Lung (tissue), 12 donors: ENCODE measurements around the gene ARID1B. TPM values are rescaled to one million over a fixed set of nuclear protein-coding genes. Genes with fewer than 3 reads are reported as not detected.
A peak's percentile ranks its signal among the peaks of the same experiment; 100 is the strongest.

ENCODE experiments used
- ATAC-seq: fragments of 200-7000 bp; cut with Tn5 transposase; one replicate; pipeline ENCODE4 v1.9.1; 2020; ENCODE audit warnings: moderate number of reproducible peaks; ENCODE audit not compliant: insufficient read depth, low FRiP score
- DNase-seq, 3 donors: peaks; one replicate each; pipeline ENCODE4 v3.0.0-alpha.2; 2013 to 2017
- H3K27ac ChIP-seq, 2 donors: one replicate each; pipeline ENCODE4 v1.5.1; 2013; ENCODE audit warnings: mild to moderate bottlenecking in 2 of 2, moderate library complexity in 2 of 2, control low read depth in 1 of 2, inconsistent platforms in 1 of 2, low read depth in 1 of 2, low read length in 1 of 2
- H3K27me3 ChIP-seq, 3 donors: one replicate each; pipeline ENCODE4 v1.5.1; 2013; ENCODE audit warnings: low read length in 2 of 3; ENCODE audit not compliant: control insufficient read depth in 3 of 3, insufficient read depth in 3 of 3
- H3K36me3 ChIP-seq, 4 donors: one replicate each; pipeline ENCODE4 v1.5.1; 2013; ENCODE audit warnings: low read length in 4 of 4, mild to moderate bottlenecking in 1 of 4, moderate library complexity in 1 of 4; ENCODE audit not compliant: control insufficient read depth in 4 of 4, insufficient read depth in 4 of 4
- H3K4me1 ChIP-seq, 5 donors: one replicate each; pipeline ENCODE4 v1.5.1; 2013; ENCODE audit warnings: low read length in 5 of 5, mild to moderate bottlenecking in 2 of 5, moderate library complexity in 1 of 5; ENCODE audit not compliant: control insufficient read depth in 5 of 5, insufficient read depth in 5 of 5
- H3K4me3 ChIP-seq: one replicate; pipeline ENCODE4 v1.5.1; 2013; ENCODE audit warnings: mild to moderate bottlenecking, control low read depth, moderate library complexity
- H3K9ac ChIP-seq, 2 donors: one replicate each; pipeline ENCODE4 v1.5.1; 2013; ENCODE audit warnings: low read length in 2 of 2, control low read depth in 1 of 2; ENCODE audit not compliant: insufficient read depth in 1 of 2
- H3K9me3 ChIP-seq, 4 donors: one replicate each; pipeline ENCODE4 v1.5.1; 2013; ENCODE audit warnings: low read length in 3 of 4, mild to moderate bottlenecking in 1 of 4, moderate library complexity in 1 of 4; ENCODE audit not compliant: control insufficient read depth in 4 of 4, insufficient read depth in 3 of 4
- CTCF ChIP-seq: IDR thresholded peaks from 2 replicates; pipeline ENCODE4 v1.5.1; 2012; ENCODE audit warnings: mild to moderate bottlenecking; ENCODE audit errors: control extremely low read depth, extremely low read depth
- WGBS, 2 donors: extraction: QIAGEN DNeasy Blood & Tissue Kit; methylation state at CpG; one replicate each; pipeline ENCODE4 v1.1.7; 2013; 5-methylcytosine and 5-hydroxymethylcytosine counted together
- polyA plus RNA-seq, 2 donors: library from polyadenylated mRNA; stranded (reverse); fragments of 200-250 nt; gene quantifications; one replicate each; pipeline ENCODE4 v1.2.1, GENCODE V29; 2013
- total RNA-seq, 2 donors: library from RNA; depleted of rRNA in 1 of 2; stranded (reverse); fragments of >200 nt in 1 of 2; gene quantifications; one replicate each; pipeline ENCODE4 v1.2.1, GENCODE V29; 2014 to 2021
- donor health status: control.
- donor health status: control.
- donor health status: Bipolar disorder and iron deficiency.
- donor health status: healthy.
- donor health status: DM: yes; HTN: yes; CAD: no.

Gene ARID1B
- total and polyA plus RNA-seq, 4 donors = 10.5 to 239 (median 50.9) TPM

GRCh38 chr6:157169656-157170055 is 392.5 kb downstream of the ARID1B start:
- no peak for DNase-seq
- Histone ChIP-seq H3K9ac (no peak overlapping the region), H3K4me1 (peaks cover 0 to 31% (median 4%) of the 10 kb centered on the region in 5 donors), H3K9me3 (no peaks in the 10 kb centered on the region), H3K36me3 (peaks cover 0 to 15% (median 6%) of the 10 kb centered on the region in 4 donors), H3K4me3 (no peak overlapping the region), H3K27ac (peak overlapping the region in 1 of 2 donors; percentile 39), H3K27me3 (no peaks in the 10 kb centered on the region)
- TF ChIP-seq CTCF = no peak
- ATAC-seq = no peak
- WGBS, 2 donors = 73 to 88% methylated on average over 5 of the region's 5 CpGs

- Histone ChIP-seq H3K9ac (no peak overlapping the region), H3K4me3 (no peak overlapping the region), H3K4me1 (peaks cover 0 to 31% (median 4%) of the 10 kb centered on the region in 5 donors), H3K27me3 (no peaks in the 10 kb centered on the region), H3K27ac (no peak overlapping the region), H3K9me3 (no peaks in the 10 kb centered on the region), H3K36me3 (peaks cover 0 to 15% (median 7%) of the 10 kb centered on the region in 4 donors)
- ATAC-seq (no peak), DNase-seq (no peak)
- no peak for TF ChIP-seq CTCF
- WGBS, 2 donors = 97% methylated on average over 9 of the region's 9 CpGs
These were observed 393.4 kb downstream of the ARID1B start for GRCh38 chr6:157170535-157170934.

- Histone ChIP-seq H3K4me1 (peaks cover 0 to 26% (median 4%) of the 10 kb centered on the region in 5 donors), H3K9ac (no peak overlapping the region), H3K9me3 (no peaks in the 10 kb centered on the region), H3K36me3 (peaks cover 0 to 14% (median 8%) of the 10 kb centered on the region in 4 donors), H3K27me3 (no peaks in the 10 kb centered on the region), H3K4me3 (no peak overlapping the region), H3K27ac (no peak overlapping the region)
- no peak for TF ChIP-seq CTCF
- WGBS, 2 donors = 98 to 99% methylated on average over 7 of the region's 7 CpGs
- no peak for DNase-seq
- ATAC-seq = no peak
These were observed 394.6 kb downstream of the ARID1B start for GRCh38 chr6:157171801-157172200.

- no peak overlapping the region for H3K9ac ChIP-seq
- no peak for TF ChIP-seq CTCF
- H3K9me3 ChIP-seq = no peaks in the 10 kb centered on the region
- H3K4me3 ChIP-seq = no peak overlapping the region
- peaks cover 0 to 11% (median 8%) of the 10 kb centered on the region in 4 donors for H3K36me3 ChIP-seq
- WGBS, 2 donors = 81 to 87% methylated on average over 8 of the region's 8 CpGs
- no peaks in the 10 kb centered on the region for H3K27me3 ChIP-seq
- peaks cover 0 to 26% (median 4%) of the 10 kb centered on the region in 5 donors for H3K4me1 ChIP-seq
- H3K27ac ChIP-seq = no peak overlapping the region
- no peak for DNase-seq
- no peak for ATAC-seq
These were observed 395.1 kb downstream of the ARID1B start for GRCh38 chr6:157172231-157172701.
